NCI-H128 (cell line): ENCODE measurements around the gene MAPK7.
"Not testable (repeated sequence)": the region's sequence is repeated elsewhere in the genome, so short reads cannot be mapped to it uniquely, and the experiment has no call there.

Experiments used
- DNase-seq: peaks from one replicate; lab custom pipeline; 2025; ENCODE audit not compliant: unreplicated experiment; lab: John Stamatoyannopoulos, UW

MAPK7 gene

GRCh38 chr17:19342611-19343255 is 35.6 kb upstream of the MAPK7 start:
- no peak for DNase-seq

- DNase-seq = no peak
Measured at GRCh38 chr17:19343256-19343630, 35.1 kb upstream of the MAPK7 start.

DNA sequence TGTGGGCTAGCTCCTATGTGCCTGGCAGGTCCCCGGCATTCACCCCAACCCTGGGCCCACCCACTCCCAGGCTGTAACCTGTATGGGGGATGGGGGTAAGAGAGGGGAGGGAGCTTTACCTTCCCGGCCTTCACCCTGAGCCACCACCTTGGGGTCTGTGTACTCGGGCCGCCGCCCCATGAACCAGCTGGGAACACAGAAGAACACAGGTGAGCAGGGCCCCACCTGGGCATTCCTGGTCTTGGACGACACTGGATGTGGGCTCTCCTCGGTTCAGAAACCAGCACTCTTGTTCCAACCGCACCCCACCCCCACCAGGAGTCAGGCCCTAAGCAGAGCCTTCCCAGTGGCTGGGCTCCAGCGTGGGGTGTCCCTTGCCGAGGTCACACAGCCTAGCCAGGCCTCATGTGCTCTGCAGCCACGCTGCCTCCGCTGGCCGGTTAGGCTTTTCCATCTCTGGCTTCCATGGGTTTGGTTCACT is 34.6 kb upstream of the MAPK7 start:
- no peak for DNase-seq

DNA sequence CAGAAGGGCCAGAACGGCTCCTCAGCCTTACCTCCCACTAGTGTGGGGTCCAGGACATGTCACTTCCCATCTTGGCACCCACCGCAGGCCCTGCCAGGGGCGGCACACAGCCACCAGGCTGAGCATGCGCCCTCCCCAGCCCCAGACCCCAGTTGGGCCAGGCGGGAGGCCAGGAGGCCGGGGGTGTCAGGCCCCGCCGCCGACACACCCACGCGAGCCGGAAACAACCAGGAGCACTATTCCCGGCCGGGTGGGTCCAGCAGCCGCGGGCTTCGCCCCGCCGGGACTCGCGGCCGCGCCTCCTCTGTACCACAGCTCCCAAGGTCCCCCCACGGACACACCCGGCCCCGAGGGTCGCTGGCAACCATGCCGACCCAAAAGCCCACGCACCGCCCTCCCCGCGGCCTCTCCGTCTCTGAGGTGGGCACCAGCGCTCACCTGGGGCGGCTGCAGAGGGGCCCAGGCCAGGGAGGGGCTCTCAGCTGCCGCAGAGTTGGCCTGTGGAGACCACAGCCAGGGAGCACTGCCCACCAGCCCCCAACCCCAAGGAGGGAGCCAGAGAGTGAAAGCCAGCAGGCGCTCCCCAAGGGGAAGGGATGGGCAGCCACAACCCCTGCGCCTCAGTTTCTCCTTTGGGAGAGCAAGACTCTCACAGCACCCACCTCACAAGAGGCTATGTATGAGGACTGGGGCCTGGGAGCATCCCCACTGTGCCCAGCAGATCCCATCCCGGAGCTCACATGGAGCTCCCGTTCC is 33.8 kb upstream of the MAPK7 start:
- no peak for DNase-seq

GRCh38 chr17:19345067-19345460 is 33.2 kb upstream of the MAPK7 start:
- no peak for DNase-seq

- no peak for DNase-seq
Measured at GRCh38 chr17:19345486-19346350, 32.6 kb upstream of the MAPK7 start.

DNA sequence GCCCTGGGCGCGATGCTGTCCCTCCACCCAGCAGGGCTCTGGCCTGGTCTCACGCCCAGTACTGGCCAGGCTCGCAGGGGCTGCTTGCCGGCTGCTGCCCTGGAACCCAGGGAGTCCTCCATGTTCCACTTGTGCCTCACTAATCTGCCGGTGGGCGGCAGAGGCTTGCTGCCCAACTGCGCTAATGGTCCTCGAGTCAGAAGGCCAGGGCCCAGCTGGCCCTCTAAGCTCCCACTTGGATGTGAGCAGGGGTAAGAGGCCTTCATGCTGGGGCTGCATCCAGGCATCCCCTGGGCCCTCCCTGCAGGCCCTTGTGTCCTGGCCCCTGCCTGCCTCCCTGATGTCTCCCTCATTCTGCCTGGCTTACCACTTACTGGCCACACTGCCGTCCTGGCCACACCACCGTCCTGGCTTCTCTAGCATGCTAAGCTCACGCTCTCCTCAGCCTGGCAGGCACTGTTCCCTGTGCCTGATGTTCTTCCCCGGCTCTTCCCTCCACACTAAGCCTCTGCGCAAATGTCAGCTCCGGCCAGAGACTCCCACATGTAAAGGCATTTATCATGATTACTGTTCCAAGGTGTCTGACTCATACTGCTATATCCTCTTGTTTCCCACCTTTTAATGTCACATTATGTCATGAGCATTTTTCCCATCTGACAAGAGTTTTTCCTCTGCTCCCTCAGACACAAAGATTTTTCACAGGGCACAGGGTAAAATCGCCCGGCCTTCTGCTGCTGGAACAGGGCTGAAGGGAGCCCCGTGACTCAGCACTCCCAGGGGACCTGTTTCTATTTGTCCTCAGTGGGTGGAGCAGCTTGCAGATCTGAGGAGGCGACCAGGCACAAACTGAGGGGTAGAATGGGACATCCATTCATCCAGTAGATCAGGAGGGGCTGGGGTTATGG is 31.7 kb upstream of the MAPK7 start:
- no peak for DNase-seq

DNA sequence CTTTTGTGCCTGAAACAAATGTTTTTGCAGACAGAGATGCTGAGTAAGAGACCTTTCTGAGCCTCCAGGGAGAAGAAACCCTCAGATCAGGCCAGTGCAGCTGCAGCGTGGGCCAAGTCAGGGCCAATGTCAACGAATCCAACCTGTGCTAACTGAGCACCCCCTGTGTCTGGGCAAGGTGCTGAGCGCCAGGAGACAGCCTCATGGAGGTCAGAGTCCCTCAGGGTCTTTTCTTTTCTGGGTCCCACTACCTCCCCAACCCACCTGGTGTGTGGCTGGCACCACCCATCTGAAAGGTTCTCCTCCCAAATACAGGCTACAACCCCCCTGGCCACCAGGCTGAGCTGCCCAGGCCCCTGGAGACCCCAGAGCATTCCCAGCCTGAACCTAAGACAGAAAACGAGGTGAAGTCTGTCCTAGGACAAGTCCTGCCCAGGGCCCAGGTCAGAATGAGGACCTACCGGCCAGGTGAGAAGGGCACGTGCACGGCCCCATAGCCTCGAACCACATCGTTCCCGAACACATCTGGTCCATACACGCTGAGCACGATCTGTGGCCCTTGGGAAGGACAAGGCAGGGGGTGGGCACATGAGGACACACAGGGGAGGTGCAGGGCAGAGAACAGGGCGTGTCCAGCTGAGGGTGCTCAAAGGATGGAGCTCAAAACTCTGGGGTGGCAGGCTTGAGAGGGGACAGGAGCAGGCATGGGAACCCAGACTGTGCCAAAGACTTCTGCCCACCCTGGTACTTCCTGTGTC is 30.8 kb upstream of the MAPK7 start:
- DNase-seq = no peak

- DNase-seq = no peak
Measured at GRCh38 chr17:19348081-19348650, 30.1 kb upstream of the MAPK7 start.

- no peak for DNase-seq
Measured at GRCh38 chr17:19348806-19349205, 29.5 kb upstream of the MAPK7 start.

DNA sequence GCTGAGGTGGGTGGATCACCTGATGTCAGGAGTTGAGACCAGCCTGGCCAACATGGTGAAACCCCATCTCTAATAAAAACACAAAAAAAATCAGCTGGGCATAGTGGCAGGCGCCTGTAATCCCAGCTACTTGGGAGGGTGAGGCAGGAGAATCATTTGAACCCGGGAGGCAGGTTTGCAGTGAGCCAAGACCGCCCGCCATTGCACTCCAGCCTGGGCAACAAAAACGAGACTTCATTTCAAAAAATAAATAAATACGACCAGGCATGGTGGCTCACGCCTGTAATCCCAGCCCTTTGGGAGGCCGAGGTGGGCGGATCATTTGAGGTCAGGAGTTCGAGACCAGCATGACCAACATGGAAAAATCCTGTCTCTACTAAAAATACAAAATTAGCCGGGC is 24.9 kb upstream of the MAPK7 start:
- DNase-seq = not testable (repeated sequence)

- no peak for DNase-seq
Measured at GRCh38 chr17:19354748-19355147, 23.6 kb upstream of the MAPK7 start.

- DNase-seq = no peak
Measured at GRCh38 chr17:19357351-19357750, 20.9 kb upstream of the MAPK7 start.

- no peak for DNase-seq
Measured at GRCh38 chr17:19357761-19358160, 20.5 kb upstream of the MAPK7 start.

DNA sequence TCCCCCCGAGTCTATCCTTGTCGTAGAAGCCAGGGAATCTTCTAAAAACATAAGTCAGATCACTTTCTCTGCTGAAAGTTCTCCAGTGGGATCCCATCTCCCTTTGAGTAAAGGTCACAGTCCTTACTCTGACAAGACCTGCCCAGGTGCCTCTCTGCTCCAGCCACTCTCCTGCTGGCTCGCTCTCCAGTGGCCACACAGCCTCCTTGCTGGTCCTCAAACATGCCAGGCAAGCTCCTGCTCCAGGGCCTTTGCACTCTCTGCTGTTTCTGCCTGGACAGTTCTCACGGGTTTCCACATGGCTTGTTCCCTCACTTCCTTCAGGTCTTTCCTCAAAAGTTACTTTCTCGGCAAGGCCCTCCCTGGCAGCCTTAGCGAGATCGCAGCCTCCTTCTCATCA is 19.1 kb upstream of the MAPK7 start:
- no peak for DNase-seq

DNA sequence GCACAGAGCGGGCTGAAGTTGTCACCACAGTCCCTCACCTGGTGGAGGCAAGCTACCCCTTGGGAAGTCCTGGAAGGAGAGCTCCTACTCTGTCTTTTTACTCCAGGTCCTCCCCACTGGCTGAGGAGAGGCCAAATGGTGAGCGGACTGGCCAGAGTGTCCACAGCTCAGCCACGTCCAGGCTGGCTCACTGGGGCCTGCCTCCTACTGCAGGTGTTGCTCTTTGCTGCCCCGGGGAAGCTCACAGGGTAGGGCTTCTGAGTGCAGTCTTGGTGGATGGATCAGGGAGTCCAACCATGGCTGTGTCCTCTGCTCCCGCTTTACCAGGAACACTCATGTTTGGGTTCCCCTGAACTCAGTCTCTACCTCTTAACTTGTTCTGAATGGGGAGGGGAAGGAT is 18.4 kb upstream of the MAPK7 start:
- DNase-seq = no peak

- DNase-seq = no peak
Measured at GRCh38 chr17:19360772-19361171, 17.5 kb upstream of the MAPK7 start.

- no peak for DNase-seq
Measured at GRCh38 chr17:19361326-19361725, 17.0 kb upstream of the MAPK7 start.

GRCh38 chr17:19361944-19362276 is 16.4 kb upstream of the MAPK7 start:
- no peak for DNase-seq
